A549 (cell line): ENCODE measurements around the gene SYT1. TPM values are rescaled to one million over a fixed set of nuclear protein-coding genes. Genes with fewer than 3 reads are reported as not detected.

Experiments used
- ATAC-seq, 2 experiments: fragments of 200-7000 bp in 1 of 2; fragments of >200 bp in 1 of 2; cut with Nextera tagmentation in 1 of 2; cut with Tn5 transposase in 1 of 2; 3 replicates each; pipeline versions ENCODE4 v1.8.0 to v1.9.1; 2018 to 2020; ENCODE audit warnings: mild to moderate bottlenecking in 1 of 2, moderate library complexity in 1 of 2
- CTCF ChIA-PET: fragments of 300-600 bp; sonication (Branson Sonifier 250); formaldehyde crosslinking; extraction: SDS; loops from one replicate; lab custom pipeline; 2021; ENCODE audit warnings: antibody characterized with exemption, inconsistent platforms; lab: Yijun Ruan, JAX
- POLR2A ChIA-PET: fragments of 350-600 bp; formaldehyde crosslinking; extraction: SDS; loops from one replicate; lab custom pipeline; 2021; ENCODE audit warnings: antibody characterized with exemption, inconsistent platforms; lab: Yijun Ruan, JAX
- DNase-seq, 2 experiments: peaks; one replicate each; pipeline versions ENCODE4 v3.0.0 to v3.0.0-alpha.2; 2011 to 2016; ENCODE audit warnings: low read depth in 1 of 2, low spot score in 1 of 2
- FAIRE-seq: peaks from 2 replicates; lab custom pipeline; 2011; peaks lifted over from hg19 to GRCh38; lab: Jason Lieb, UNC
- H3K27ac ChIP-seq, 2 experiments: fragments of >200 bp; sonication (Bioruptor Twin); formaldehyde crosslinking; 3 replicates each; pipeline ENCODE4 v1.5.1; 2016 to 2017
- H3K4me1 ChIP-seq: fragments of >200 bp; sonication (Bioruptor Twin); formaldehyde crosslinking; 3 replicates; pipeline ENCODE4 v1.6.1; 2016
- H3K4me2 ChIP-seq: fragments of >200 bp; sonication (Bioruptor Twin); formaldehyde crosslinking; 3 replicates; pipeline ENCODE4 v1.6.1; 2016
- H3K4me3 ChIP-seq: fragments of >200 bp; sonication (Bioruptor Twin); formaldehyde crosslinking; 3 replicates; pipeline ENCODE4 v1.5.1; 2016
- H3K9me3 ChIP-seq: fragments of >200 bp; sonication (Bioruptor Twin); formaldehyde crosslinking; 3 replicates; pipeline ENCODE4 v1.6.1; 2016
- CBX8 ChIP-seq: fragments of 200-600 bp; sonication (generic); IDR thresholded peaks from 2 replicates; pipeline ENCODE4 v1.6.1; 2016
- CEBPB ChIP-seq, 2 experiments: fragments of >200 bp in 1 of 2; sonication (Bioruptor Twin) in 1 of 2; formaldehyde crosslinking in 1 of 2; IDR thresholded peaks; 2 replicates each; pipeline ENCODE4 v1.6.1; 2012 to 2016
- CHD2 ChIP-seq: fragments of 150-350 bp; IDR thresholded peaks from 2 replicates; pipeline ENCODE4 v1.6.1; 2014; ENCODE audit warnings: low read length; ENCODE audit not compliant: partially characterized antibody
- EHMT2 ChIP-seq: fragments of 200-600 bp; sonication (generic); IDR thresholded peaks from 2 replicates; pipeline ENCODE4 v1.6.1; 2016; ENCODE audit warnings: antibody characterized with exemption, low read depth, mild to moderate bottlenecking, moderate library complexity
- EP300 ChIP-seq, 2 experiments: fragments of >200 bp; sonication (Bioruptor Twin); formaldehyde crosslinking; IDR thresholded peaks; 2 replicates in 1 of 2; 3 replicates in 1 of 2; pipeline ENCODE4 v1.6.1; 2016 to 2017
- FOSB ChIP-seq: fragments of 250-450 bp; sonication (Bioruptor Pico); IDR thresholded peaks from 2 replicates; pipeline ENCODE4 v1.5.0; 2020; ENCODE audit warnings: mild to moderate bottlenecking, moderate library complexity
- HES2 ChIP-seq: fragments of >200 bp; sonication (Bioruptor Twin); formaldehyde crosslinking; IDR thresholded peaks from 2 replicates; pipeline ENCODE4 v1.6.1; 2016
- HEYL ChIP-seq: fragments of 250-450 bp; sonication (Bioruptor Pico); IDR thresholded peaks from 2 replicates; pipeline ENCODE4 v1.8.0; 2021; ENCODE audit warnings: mild to moderate bottlenecking, moderate library complexity
- HOXB5 ChIP-seq: fragments of 250-450 bp; sonication (Bioruptor Pico); IDR thresholded peaks from 2 replicates; pipeline ENCODE4 v1.5.0; 2020; ENCODE audit warnings: mild to moderate bottlenecking, moderate library complexity
- KDM1A ChIP-seq: fragments of 200-600 bp; sonication (generic); IDR thresholded peaks from 2 replicates; pipeline ENCODE4 v1.6.1; 2016; ENCODE audit warnings: low read depth, mild to moderate bottlenecking
- KDM5A ChIP-seq: fragments of 200-600 bp; sonication (generic); IDR thresholded peaks from 2 replicates; pipeline ENCODE4 v1.6.1; 2016; ENCODE audit warnings: antibody characterized with exemption, mild to moderate bottlenecking
- NPAS2 ChIP-seq: fragments of 250-450 bp; sonication (Bioruptor Pico); IDR thresholded peaks from 2 replicates; pipeline ENCODE4 v1.8.0; 2022; ENCODE audit warnings: mild to moderate bottlenecking, moderate library complexity, borderline replicate concordance
- NR3C1 ChIP-seq: fragments of >200 bp; sonication (Bioruptor Twin); formaldehyde crosslinking; IDR thresholded peaks from 3 replicates; pipeline ENCODE4 v1.6.1; 2017
- POLR2A ChIP-seq: IDR thresholded peaks from 2 replicates; pipeline ENCODE4 v1.6.1; 2012; ENCODE audit warnings: mild to moderate bottlenecking, low read length
- RCOR1 ChIP-seq: fragments of 150-350 bp; IDR thresholded peaks from 2 replicates; pipeline ENCODE4 v1.6.1; 2014; ENCODE audit warnings: antibody characterized with exemption, low read length, low read depth
- TP53 ChIP-seq: fragments of 250-450 bp; sonication (Bioruptor Pico); IDR thresholded peaks from 2 replicates; pipeline ENCODE4 v1.5.0; 2021; ENCODE audit warnings: mild to moderate bottlenecking, moderate library complexity
- USF2 ChIP-seq: fragments of 450-650 bp; IDR thresholded peaks from 2 replicates; pipeline ENCODE4 v1.6.1; 2014; ENCODE audit warnings: antibody characterized with exemption
- ZFP36 ChIP-seq: fragments of 450-650 bp; IDR thresholded peaks from 2 replicates; pipeline ENCODE4 v1.6.1; 2014; ENCODE audit warnings: borderline replicate concordance; ENCODE audit not compliant: partially characterized antibody
- WGBS: methylation state at CpG from one replicate; pipeline ENCODE4 v1.1.6; 2017; ENCODE audit errors: missing lambda C conversion rate; 5-methylcytosine and 5-hydroxymethylcytosine counted together
- polyA plus RNA-seq, 4 experiments: library from polyadenylated mRNA; depleted of rRNA in 3 of 4; stranded (reverse); fragments of >200 nt; fragmentation: RNase III in 1 of 4; extraction: RNeasy Plus Mini Kit Qiagen cat#74134 plus additional on column Dnase treatment in 1 of 4; gene quantifications; 2 replicates in 3 of 4; 3 replicates in 1 of 4; pipeline ENCODE4 v1.2.3, GENCODE V29; 2011 to 2017
- TF ChIP-seq, protein P1 (sequence below): IDR thresholded peaks from 2 replicates; pipeline ENCODE4 v1.6.1; 2012
- TF ChIP-seq, protein P2 (sequence below): fragments of 150-350 bp; IDR thresholded peaks from 2 replicates; pipeline ENCODE4 v1.6.1; 2014; ENCODE audit warnings: low read depth, mild to moderate bottlenecking, low read length

SYT1 gene
- polyA plus RNA-seq, 2 of the 4 experiments (the other 2 are of a cell fraction) = 11.7 to 39.6 TPM

DNA sequence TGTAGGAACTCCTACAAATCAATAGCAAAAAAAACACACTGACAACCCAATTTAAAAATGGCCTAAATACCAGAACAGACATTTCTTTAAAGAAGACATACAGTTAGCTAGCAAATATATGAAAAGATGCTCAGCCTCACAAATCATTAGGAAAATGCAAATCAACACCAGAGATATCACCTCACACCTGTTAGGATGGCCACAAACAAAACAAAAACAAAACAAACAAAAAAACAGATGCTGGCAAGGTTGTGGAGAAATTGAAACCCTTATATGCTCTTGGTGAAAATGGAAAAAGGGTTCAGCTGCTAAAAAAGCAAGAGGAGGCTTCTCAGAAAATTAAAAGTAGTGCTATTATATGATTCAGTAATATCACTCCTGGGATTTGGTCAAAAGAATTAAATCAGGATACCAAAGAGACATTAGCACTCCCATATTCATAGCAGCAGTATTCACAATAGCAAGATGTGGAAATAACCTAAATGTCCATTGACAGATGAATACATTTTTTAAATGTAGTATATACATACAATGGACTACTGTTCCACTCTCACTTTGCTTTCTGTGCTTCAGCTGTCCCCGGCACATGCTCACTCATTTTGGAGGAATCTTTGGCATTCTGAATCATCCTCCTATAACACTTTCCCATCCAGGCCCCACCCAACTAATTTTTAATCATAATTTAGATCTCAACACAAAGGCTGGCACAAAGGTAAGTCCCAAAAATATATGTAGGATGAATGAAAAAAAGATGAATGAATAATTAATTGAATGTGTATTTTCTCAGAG is 99.1 kb downstream of the SYT1 start:
- CTCF ChIA-PET = no interaction called here
- POLR2A ChIA-PET = no interaction called here
- FAIRE-seq = no peak

DNA sequence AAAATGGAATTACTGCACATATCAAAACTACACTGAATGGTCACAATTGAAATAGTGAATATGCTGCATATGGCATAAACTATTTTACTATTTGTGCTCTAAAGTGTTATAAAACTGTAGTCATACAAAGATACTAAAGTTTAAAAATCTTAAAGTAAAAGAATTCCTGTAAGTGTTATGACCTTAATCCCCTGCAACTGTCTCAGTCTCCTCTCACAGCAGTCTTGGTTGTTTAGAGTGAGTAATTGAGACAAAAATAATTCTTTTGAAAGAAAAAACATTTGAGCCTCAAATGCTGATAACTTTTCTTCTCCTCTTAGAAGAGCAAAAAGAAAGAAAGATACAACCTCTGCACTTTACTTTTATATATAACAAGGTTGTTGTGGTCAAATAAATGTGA is 99.9 kb downstream of the SYT1 start:
- Histone ChIP-seq H3K4me1 (peaks cover 17% of the 10 kb centered on the region), H3K4me3 (no peak overlapping the region), H3K9me3 (no peaks in the 10 kb centered on the region), H3K27ac (no peak overlapping the region), H3K4me2 (no peak overlapping the region; the same call in 2 of the 3 replicates)
- no peak for ATAC-seq
- CTCF ChIA-PET = no interaction called here
- no peak for DNase-seq
- POLR2A ChIA-PET = no interaction called here
- no peak for FAIRE-seq
- TF ChIP-seq RCOR1 = no peak
- no peak for TF ChIP-seq ZFP36
- TF ChIP-seq EP300 (IDR thresholded peaks at IDR 0.05) = no peak
- no peak for TF ChIP-seq NPAS2 (CRISPR knock-in tag)
- no peak for TF ChIP-seq POLR2A
- TF ChIP-seq KDM1A = no peak
- TF ChIP-seq CBX8 = no peak

More for the DNA sequence above, 99.1 kb downstream of the SYT1 start:
- Histone ChIP-seq H3K27ac (0 out of 6 replicates have a peak overlapping the region, but pooled peaks of 1 of the 2 experiments have one; percentile 40), H3K4me3 (no peak overlapping the region), H3K4me1 (peaks cover 17% of the 10 kb centered on the region), H3K4me2 (peak overlapping the region; percentile 29; the same call in 2 of the 3 replicates), H3K9me3 (no peaks in the 10 kb centered on the region)
- TF ChIP-seq CEBPB (IDR thresholded peaks at IDR 0.05) = no peak
- TF ChIP-seq, protein P1, sequence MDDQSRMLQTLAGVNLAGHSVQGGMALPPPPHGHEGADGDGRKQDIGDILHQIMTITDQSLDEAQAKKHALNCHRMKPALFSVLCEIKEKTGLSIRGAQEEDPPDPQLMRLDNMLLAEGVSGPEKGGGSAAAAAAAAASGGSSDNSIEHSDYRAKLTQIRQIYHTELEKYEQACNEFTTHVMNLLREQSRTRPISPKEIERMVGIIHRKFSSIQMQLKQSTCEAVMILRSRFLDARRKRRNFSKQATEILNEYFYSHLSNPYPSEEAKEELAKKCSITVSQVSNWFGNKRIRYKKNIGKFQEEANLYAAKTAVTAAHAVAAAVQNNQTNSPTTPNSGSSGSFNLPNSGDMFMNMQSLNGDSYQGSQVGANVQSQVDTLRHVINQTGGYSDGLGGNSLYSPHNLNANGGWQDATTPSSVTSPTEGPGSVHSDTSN = no peak
- no peak for TF ChIP-seq HEYL (CRISPR knock-in tag)
- TF ChIP-seq HES2 = no peak
- no peak for TF ChIP-seq KDM5A
- TF ChIP-seq RCOR1 = no peak
- no peak for TF ChIP-seq NR3C1
- no peak for TF ChIP-seq FOSB (CRISPR knock-in tag)
- no peak for TF ChIP-seq EHMT2
- TF ChIP-seq CHD2 = no peak
- 0 out of 6 replicates have a peak, but pooled peaks of 1 of the 2 experiments have one; percentile 34 for ATAC-seq
- no peak for DNase-seq
- 25% methylated on average over 1 of the region's 1 CpG for WGBS

DNA sequence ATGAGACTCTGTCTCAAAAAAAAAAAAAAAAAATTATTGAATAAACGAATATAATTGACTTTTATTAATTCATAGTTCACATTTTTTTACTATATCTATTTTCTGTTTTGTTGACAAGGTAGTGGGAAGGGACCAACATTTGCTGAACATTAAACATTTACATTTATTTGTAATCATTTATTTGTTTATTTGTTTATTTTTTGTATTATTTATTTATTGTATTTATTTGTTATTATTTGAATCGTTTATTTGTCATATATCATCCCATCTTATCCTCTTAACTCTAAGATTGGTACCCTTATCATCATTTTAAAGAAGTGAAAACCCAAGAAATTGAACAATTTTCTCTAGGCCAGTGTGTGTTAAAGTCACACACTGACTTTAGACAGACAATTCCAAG is 101.5 kb downstream of the SYT1 start:
- FAIRE-seq = no peak
- 46% methylated on average over 2 of the region's 2 CpGs for WGBS
- no peak for DNase-seq
- TF ChIP-seq HOXB5 (CRISPR knock-in tag) (no peak), USF2 (no peak), TP53 (CRISPR knock-in tag) (no peak)
- TF ChIP-seq, protein P2, sequence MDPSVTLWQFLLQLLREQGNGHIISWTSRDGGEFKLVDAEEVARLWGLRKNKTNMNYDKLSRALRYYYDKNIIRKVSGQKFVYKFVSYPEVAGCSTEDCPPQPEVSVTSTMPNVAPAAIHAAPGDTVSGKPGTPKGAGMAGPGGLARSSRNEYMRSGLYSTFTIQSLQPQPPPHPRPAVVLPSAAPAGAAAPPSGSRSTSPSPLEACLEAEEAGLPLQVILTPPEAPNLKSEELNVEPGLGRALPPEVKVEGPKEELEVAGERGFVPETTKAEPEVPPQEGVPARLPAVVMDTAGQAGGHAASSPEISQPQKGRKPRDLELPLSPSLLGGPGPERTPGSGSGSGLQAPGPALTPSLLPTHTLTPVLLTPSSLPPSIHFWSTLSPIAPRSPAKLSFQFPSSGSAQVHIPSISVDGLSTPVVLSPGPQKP = no peak
- ChIA-PET CTCF (no interaction called here), POLR2A (no interaction called here)
- H3K27ac ChIP-seq = no peak overlapping the region
- no peak overlapping the region for H3K4me2 ChIP-seq
- H3K4me1 ChIP-seq = peaks cover 17% of the 10 kb centered on the region
- H3K4me3 ChIP-seq = no peak overlapping the region
- no peaks in the 10 kb centered on the region for H3K9me3 ChIP-seq
- no peak for ATAC-seq
